Activated CD4-positive, alpha-beta T cell treated with anti-CD3 and anti-CD28 coated beads, Interleukin-10, Interleukin-2, amounts not matched to agents 100 ng/mL and 50 ng/mL, durations not matched to agents 16 hours and 8 hours (primary cell): ENCODE data around the gene CREB3L4.
"Not testable (repeated sequence)": the region's sequence is repeated elsewhere in the genome, so short reads cannot be mapped to it uniquely, and the experiment has no call there.

Experiments
- DNase-seq: peaks from one replicate; pipeline ENCODE4 v3.0.0-alpha.2; 2020

The CREB3L4 gene

DNA sequence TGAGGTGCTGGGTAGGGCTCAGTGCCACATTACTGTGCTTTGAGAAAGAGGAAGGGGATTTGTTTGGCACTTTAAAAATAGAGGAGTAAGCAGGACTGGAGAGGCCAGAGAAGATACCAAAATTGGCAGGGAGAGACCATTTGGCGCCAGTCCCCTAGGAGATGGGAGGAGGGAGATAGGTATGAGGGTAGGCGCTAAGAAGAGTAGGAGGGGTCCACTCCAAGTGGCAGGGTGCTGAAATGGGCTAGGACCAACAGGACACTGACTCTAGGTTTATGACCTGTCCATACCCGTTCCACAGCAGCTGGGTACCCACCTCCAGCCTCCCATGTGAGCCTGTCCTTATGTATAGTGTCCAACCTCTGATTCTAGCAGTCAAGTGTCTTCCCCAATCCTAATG, 8.2 kb upstream of the CREB3L4 start:
- no peak for DNase-seq

- DNase-seq = no peak
Measured at GRCh38 chr1:153960206-153960605, 7.5 kb upstream of the CREB3L4 start.

DNA sequence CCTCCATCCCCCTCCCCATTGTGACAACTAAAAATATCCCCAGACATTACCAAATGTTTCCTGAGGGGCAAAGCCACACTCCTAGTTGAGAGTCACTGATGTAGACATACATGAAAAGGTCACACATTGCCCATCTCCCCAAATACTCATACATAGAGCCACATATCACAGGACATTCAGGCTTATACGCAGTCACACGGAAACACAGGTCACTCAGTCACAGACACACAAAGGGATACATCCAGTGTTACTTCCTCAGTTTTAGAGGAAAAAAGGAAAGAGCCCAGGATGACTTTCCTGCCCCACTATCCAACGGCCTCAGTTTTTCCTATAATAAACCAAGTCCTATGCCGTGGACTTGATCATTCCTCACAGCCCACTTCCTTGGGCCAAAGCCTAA, 6.3 kb upstream of the CREB3L4 start:
- DNase-seq = no peak

GRCh38 chr1:153962088-153963029, 5.3 kb upstream of the CREB3L4 start:
- DNase-seq = no peak

DNA sequence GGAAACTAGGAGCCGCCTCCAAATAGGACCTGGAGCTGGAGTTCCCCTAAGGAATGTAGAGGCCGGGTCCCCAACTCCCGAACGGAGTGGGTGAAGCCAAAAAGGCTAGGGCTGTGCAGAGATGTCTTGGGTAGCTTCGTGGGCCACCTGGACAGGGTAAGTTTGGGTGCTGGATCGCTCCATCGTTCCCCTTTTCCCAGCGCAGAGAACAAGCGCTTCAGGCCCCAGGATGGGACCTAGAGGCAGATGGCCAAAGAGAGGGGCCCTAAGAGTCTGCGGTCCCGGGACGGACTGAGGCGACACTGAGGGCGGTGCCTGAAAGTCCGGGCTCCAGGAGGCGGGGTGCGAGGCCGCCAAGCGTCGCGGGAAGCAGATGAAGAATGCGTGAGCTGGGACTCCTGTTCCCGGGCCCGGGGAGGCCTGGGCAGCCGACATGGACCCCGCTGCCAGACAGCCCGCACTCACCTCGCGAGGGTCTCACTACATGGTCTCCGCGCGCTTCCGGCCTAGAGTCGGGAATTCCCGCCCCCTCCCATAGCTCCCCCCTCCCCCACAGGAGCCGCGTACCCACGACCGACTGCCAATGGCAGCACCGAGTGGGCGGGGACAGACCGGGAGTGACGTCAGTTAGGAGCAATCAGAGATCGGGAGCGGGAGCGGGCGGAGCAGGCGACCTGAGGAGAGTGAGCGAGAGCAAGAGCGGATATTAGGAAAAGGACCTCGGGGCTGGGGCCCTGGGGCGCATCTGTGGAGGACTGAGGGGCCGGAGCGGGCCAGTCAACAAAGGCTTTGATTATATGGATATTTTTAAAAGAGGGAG, 4.5 kb upstream of the CREB3L4 start, which contains the start of gene SLC39A1:
Gene SLC39A1 (minus strand): TSS at position 508 of the 820 bp plus-strand sequence. CDS start 822 bp downstream, outside the sequence.
- peak; percentile 98 for DNase-seq

DNA sequence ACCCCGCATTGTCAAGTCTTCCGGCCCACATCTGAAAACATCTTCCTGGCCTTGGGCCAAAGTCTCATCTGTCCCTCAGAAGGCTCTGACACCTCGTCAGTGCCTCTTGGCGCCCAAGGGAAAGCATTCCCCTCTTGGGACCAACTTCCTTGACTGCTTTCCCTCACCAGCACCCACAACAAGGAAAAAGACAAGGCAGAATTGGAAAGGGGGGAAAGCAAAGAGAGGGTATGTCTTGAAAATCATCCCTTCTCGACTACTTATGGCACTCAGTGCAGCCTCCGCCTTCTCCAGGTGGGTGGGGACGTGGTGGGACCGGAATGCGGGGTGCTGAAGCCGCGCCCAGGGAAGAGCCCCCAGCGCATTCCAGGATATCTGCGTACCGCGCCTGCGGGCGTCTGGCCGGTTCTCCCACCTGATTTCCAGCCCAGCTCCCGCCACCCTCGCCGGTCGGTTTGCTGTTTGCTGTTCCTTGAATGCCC, 3.8 kb upstream of the CREB3L4 start:
- DNase-seq = no peak

- no peak for DNase-seq
Measured at GRCh38 chr1:153968000-153968363, 280 bp downstream of the CREB3L4 start.

DNA sequence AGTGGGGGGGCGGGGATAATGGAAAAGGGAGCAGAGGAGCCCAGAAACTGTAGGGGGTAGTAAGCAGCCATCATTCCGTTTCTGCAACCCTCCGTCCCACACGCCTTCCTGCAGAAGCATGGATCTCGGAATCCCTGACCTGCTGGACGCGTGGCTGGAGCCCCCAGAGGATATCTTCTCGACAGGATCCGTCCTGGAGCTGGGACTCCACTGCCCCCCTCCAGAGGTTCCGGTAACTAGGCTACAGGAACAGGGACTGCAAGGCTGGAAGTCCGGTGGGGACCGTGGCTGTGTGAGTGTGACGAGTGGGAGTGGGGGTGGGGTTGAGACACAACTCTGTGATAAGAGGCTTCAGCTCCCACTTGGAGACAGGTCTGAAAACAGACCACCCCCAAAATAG, 706 bp downstream of the CREB3L4 start:
- DNase-seq = no peak

- no peak for DNase-seq
Measured at GRCh38 chr1:153968972-153969371, 1.3 kb downstream of the CREB3L4 start.

DNA sequence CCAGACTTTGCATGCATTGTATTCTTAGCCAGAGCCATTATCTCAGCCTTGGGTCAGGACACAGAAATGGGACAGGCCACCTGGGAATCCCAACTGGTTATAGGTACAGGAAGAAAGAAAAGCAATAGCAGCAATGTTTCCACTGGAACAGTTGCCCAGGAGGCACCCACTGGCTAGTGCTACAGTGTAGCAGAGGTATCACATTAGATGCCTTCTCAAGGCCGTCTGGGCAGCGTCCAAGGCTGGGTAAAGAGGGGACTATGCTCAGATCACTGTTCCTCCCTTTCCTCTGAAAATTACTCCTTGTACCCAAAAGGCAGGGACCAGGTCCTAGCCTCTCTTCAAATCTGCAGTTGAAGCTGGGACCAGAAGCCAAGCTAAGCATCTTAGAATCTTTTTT, 2.6 kb downstream of the CREB3L4 start:
- DNase-seq = no peak

DNA sequence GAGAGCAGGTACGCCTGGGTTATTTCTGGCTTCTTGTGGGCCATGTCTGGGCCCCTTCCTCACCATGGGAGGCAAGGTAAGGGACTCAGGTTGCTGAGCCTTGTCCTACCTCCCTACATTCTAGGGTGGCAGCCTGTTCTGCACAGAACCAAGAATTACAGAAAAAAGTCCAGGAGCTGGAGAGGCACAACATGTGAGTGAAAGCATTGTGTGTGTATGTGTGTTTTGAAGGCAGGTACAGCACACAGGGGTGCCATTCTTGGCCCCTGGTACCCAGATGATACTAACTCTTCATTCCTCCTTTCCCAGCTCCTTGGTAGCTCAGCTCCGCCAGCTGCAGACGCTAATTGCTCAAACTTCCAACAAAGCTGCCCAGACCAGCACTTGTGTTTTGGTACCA, 5.4 kb downstream of the CREB3L4 start:
- DNase-seq = no peak

DNA sequence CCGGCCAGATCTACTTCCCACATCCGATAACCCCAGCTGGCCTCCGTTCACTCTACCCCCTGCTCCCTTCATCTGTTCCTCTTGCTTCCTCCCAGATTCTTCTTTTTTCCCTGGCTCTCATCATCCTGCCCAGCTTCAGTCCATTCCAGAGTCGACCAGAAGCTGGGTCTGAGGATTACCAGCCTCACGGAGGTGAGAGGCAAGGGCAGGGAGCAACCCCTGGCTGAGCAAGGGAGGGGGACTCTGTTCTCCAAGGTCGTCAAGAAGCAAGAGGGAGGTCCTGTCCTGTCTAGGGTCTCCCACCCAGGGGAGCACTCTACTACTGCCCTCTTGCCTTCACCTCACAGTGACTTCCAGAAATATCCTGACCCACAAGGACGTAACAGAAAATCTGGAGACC, 5.8 kb downstream of the CREB3L4 start:
- no peak for DNase-seq

DNA sequence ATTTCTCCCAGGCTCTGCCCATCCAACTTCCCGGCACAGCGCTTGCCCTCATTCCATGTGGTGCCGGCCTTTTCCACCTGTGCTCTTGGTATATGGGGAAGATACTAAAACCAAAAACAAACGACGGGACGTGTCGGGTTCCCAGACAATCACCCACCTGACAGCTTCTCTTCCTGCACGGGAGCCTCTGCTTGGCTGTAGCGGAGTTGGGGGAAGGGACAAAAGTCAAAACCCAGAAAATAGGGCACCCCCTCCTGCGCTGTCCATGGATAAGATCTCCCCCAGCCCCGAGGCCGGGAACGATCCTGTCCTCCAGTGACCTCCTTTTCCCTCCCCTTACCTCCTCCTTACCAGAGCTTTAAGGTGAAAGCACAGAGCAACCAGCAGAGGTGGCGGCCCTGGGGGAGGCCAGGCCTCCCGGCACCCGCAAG, 9.1 kb downstream of the CREB3L4 start:
- DNase-seq = no peak

- peak; percentile 91 for DNase-seq
Measured at GRCh38 chr1:153977250-153978240, 9.8 kb downstream of the CREB3L4 start, which contains the start of gene JTB. TSS of gene JTB (minus strand) at chr1:153977674. CDS start at chr1:153977252, 422 bp downstream.

- no peak for DNase-seq
Measured at GRCh38 chr1:153978274-153978909, 10.7 kb downstream of the CREB3L4 start.

- not testable (repeated sequence) for DNase-seq
Measured at GRCh38 chr1:153979091-153979490, 11.4 kb downstream of the CREB3L4 start.

DNA sequence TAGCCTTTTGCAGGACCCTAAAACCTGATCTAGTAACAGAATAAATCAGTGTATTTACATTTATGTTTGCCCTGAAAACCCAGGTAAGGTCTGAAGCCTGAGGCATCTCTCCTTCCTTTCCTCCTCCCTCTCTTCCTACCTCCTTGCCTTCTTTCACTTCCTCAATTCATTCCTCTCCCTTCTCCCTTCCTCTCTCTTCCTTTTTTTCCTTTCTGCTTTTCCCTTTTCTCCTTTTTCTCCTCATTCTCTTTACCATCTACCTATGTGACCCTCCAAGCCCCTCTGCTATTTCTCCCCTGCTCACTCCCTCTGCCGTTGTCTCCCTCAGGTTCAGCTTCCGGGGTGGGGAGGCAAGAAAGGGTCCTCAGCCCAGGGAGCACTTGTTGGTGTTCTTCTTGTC, 14.0 kb downstream of the CREB3L4 start:
- DNase-seq = not testable (repeated sequence)

DNA sequence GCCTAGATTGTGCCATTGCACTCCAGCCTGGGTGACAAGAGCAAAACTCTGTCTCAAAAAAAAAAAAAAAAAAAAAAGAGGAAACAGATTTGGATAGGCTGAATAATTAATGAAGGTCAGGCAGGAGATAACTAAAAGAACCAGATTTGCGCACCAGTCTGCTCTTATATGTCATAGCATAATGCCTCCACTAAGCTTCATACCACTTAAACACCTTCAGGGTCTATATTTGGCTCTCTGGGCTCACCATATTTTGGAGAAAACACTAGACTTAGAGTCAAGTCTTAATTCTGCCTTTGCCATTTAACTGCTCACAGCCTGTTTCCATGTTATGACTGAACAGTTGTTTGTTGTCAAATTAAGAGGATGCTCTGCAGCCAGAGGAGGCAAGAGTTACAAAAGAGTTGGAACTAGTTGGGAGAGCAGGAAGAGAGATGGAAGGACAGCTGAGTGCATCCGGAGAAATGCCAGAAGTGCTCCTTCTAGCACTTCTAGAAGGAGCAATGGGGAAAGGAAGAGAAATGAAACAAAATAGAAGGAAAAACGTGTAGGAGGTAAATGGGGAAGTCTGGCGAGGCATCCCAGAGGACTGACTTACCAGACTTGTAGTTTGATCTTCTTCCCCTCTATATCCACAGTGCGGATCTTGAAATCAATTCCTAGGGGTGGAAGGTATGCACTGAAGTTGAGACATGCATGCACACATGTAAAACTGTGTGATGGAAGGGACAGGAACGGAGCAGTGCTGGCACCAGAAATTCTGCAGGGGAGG, 16.6 kb downstream of the CREB3L4 start:
- DNase-seq = no peak

DNA sequence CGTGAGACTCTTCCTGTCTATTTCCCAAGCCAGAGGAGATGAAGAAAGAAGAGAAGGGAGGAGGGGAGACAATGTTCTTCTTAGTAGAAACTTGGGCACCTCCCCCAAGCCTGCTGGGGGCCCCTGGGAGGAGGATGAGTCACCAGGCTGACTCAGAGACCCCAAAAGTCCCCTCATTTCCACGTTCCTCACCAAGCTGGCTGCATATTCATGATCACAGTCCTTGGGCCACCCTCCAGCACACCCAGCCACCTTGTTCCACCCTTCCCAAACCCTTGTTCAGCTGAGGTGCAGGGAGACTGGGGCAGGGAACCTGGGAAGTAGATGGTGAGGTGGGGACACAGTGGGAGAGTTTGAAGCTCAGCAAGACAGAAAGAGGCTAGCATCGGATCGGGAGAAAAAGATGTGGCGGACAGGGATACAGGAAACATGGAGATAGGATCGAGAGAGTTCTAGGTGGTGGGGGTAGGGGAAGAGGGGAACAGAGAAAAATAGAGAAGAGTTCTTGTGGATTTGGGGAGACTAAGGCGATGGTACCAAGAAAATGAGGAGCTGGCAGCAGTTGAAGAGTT, 17.7 kb downstream of the CREB3L4 start:
- DNase-seq = peak; percentile 48
